ENCODE measurements around the gene PECR.

PECR gene

GRCh38 chr2:216055680-216056079 is 25.9 kb downstream of the PECR start:
- Histone ChIP-seq H3K4me2 (ENCODE audit: low read depth, low read length) (no peak overlapping the region), H4K20me1 (ENCODE audit: insufficient read depth, low read length) (no peaks in the 10 kb centered on the region), H2AFZ (ENCODE audit: low read length) (no peak overlapping the region), H3K9ac (ENCODE audit: low read length) (no peak overlapping the region), H3F3A (ENCODE audit: insufficient read depth, low read length) (peaks cover 24% of the 10 kb centered on the region), H3K9me2 (replicated peaks; ENCODE audit: insufficient read depth, low read length) (no peaks in the 10 kb centered on the region), H3K27me3 (replicated peaks; ENCODE audit: insufficient read depth, low read length) (no peaks in the 10 kb centered on the region), H3K36me3 (replicated peaks; ENCODE audit: insufficient read depth, low read length) (no peaks in the 10 kb centered on the region), H3K27ac (ENCODE audit: low read length) (no peak overlapping the region), H3K79me2 (ENCODE audit: low read length) (no peaks in the 10 kb centered on the region), H3K9me3 (replicated peaks; ENCODE audit: insufficient read depth, low read length) (no peaks in the 10 kb centered on the region), H3K4me1 (ENCODE audit: low read length) (peaks cover 29% of the 10 kb centered on the region), H3K4me3 (ENCODE audit: low read length) (no peak overlapping the region)
- no peak for DNase-seq
- TF ChIP-seq CTCF (IDR thresholded peaks at IDR 0.05; ENCODE audit: low read length) (no peak), EZH2phosphoT487 (IDR thresholded peaks at IDR 0.05; ENCODE audit: low read length) (no peak), EZH2 (optimal IDR thresholded peaks at IDR 0.05; ENCODE audit: low read depth, low read length) (no peak)

- H3K4me3 ChIP-seq (ENCODE audit: low read length): no peak overlapping the region
- peaks cover 14% of the 10 kb centered on the region for H3K4me1 ChIP-seq (ENCODE audit: low read length)
- H3K79me2 ChIP-seq (ENCODE audit: low read length): no peaks in the 10 kb centered on the region
- no peak overlapping the region for H3K27ac ChIP-seq (ENCODE audit: low read length)
- peaks cover 7% of the 10 kb centered on the region for H3F3A ChIP-seq (ENCODE audit: insufficient read depth, low read length)
- DNase-seq: no peak
- no peak overlapping the region for H2AFZ ChIP-seq (ENCODE audit: low read length)
- no peak overlapping the region for H3K4me2 ChIP-seq (ENCODE audit: low read depth, low read length)
- H3K36me3 ChIP-seq (replicated peaks; ENCODE audit: insufficient read depth, low read length): no peaks in the 10 kb centered on the region
- no peaks in the 10 kb centered on the region for H3K9me3 ChIP-seq (replicated peaks; ENCODE audit: insufficient read depth, low read length)
- no peaks in the 10 kb centered on the region for H3K9me2 ChIP-seq (replicated peaks; ENCODE audit: insufficient read depth, low read length)
- no peak overlapping the region for H3K9ac ChIP-seq (ENCODE audit: low read length)
- no peaks in the 10 kb centered on the region for H3K27me3 ChIP-seq (replicated peaks; ENCODE audit: insufficient read depth, low read length)
- no peaks in the 10 kb centered on the region for H4K20me1 ChIP-seq (ENCODE audit: insufficient read depth, low read length)
- no peak for TF ChIP-seq CTCF (IDR thresholded peaks at IDR 0.05; ENCODE audit: low read length)
- no peak for TF ChIP-seq EZH2 (optimal IDR thresholded peaks at IDR 0.05; ENCODE audit: low read depth, low read length)
- TF ChIP-seq EZH2phosphoT487 (IDR thresholded peaks at IDR 0.05; ENCODE audit: low read length): no peak
These were observed 29.2 kb downstream of the PECR start for GRCh38 chr2:216052420-216052819.

- H2AFZ ChIP-seq (ENCODE audit: low read length): no peak overlapping the region
- no peaks in the 10 kb centered on the region for H3K79me2 ChIP-seq (ENCODE audit: low read length)
- no peak for DNase-seq
- H4K20me1 ChIP-seq (ENCODE audit: insufficient read depth, low read length): no peaks in the 10 kb centered on the region
- no peak overlapping the region for H3K4me3 ChIP-seq (ENCODE audit: low read length)
- no peak for TF ChIP-seq EZH2 (optimal IDR thresholded peaks at IDR 0.05; ENCODE audit: low read depth, low read length)
- TF ChIP-seq EZH2phosphoT487 (IDR thresholded peaks at IDR 0.05; ENCODE audit: low read length): no peak
- TF ChIP-seq CTCF (IDR thresholded peaks at IDR 0.05; ENCODE audit: low read length): no peak
- no peaks in the 10 kb centered on the region for H3K27me3 ChIP-seq (replicated peaks; ENCODE audit: insufficient read depth, low read length)
- H3K4me1 ChIP-seq (ENCODE audit: low read length): 0 out of 2 replicates have a peak, but pooled peaks cover 4% of the 10 kb centered on the region
- no peaks in the 10 kb centered on the region for H3K9me2 ChIP-seq (replicated peaks; ENCODE audit: insufficient read depth, low read length)
- no peak overlapping the region for H3K9ac ChIP-seq (ENCODE audit: low read length)
- H3K27ac ChIP-seq (ENCODE audit: low read length): no peak overlapping the region
- H3K4me2 ChIP-seq (ENCODE audit: low read depth, low read length): no peak overlapping the region
- H3K36me3 ChIP-seq (replicated peaks; ENCODE audit: insufficient read depth, low read length): no peaks in the 10 kb centered on the region
- H3F3A ChIP-seq (ENCODE audit: insufficient read depth, low read length): no peaks in the 10 kb centered on the region
- H3K9me3 ChIP-seq (replicated peaks; ENCODE audit: insufficient read depth, low read length): no peaks in the 10 kb centered on the region
These were observed 30.3 kb downstream of the PECR start for GRCh38 chr2:216051350-216051749.

Data from MM.1S (cell line).